ENCODE results near the gene SNAPC2. TPM values are rescaled to one million over a fixed set of nuclear protein-coding genes. Genes with fewer than 3 reads are reported as not detected.
A peak's percentile ranks its signal among the peaks of the same experiment; 100 is the strongest.

The SNAPC2 gene
- total RNA-seq, 6 experiments from 2014 or later: 22.3 to 27.1 (median 25.2) TPM

DNA sequence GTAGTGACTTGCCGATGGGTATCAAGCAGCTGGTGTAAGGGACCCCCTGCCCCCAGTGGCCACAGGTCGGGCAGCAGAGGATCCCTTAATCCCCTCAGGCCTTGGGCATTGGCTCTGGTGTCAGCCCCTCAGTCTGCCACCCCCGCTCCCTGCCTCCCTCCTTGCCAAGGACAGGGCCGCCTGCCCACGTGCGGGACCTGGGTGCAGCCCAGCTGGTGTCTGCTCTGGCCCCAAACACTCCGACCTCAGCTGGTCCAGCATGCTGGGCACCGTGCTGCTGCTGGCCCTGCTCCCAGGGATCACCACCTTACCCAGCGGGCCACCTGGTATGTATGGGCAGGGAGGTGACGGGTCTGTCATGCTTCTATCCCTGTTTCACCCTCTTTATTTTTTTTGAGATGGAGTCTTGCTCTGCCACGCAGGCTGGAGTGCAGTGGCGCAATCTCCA is 5.5 kb upstream of the SNAPC2 start, which contains the start of gene TGFBR3L:
Gene TGFBR3L (plus strand): TSS at position 233 of the 448 bp plus-strand sequence.
- Mint-ChIP-seq H3K36me3 (ENCODE audit: low read depth) (peaks cover 5% of the 10 kb centered on the region; the same call in 1 of the 2 replicates), H3K4me1 (ENCODE audit: low read depth) (peaks cover 14% of the 10 kb centered on the region), H3K4me3 (peak within 1 kb of the TSS; percentile 72), H3K27ac (peak within 1 kb of the TSS; percentile 48), H3K27me3 (ENCODE audit: insufficient read depth) (peaks cover 9% of the 10 kb centered on the region), H3K9me3 (no peaks in the 10 kb centered on the region)
- no peak for DNase-seq
- TF ChIP-seq, protein P1, sequence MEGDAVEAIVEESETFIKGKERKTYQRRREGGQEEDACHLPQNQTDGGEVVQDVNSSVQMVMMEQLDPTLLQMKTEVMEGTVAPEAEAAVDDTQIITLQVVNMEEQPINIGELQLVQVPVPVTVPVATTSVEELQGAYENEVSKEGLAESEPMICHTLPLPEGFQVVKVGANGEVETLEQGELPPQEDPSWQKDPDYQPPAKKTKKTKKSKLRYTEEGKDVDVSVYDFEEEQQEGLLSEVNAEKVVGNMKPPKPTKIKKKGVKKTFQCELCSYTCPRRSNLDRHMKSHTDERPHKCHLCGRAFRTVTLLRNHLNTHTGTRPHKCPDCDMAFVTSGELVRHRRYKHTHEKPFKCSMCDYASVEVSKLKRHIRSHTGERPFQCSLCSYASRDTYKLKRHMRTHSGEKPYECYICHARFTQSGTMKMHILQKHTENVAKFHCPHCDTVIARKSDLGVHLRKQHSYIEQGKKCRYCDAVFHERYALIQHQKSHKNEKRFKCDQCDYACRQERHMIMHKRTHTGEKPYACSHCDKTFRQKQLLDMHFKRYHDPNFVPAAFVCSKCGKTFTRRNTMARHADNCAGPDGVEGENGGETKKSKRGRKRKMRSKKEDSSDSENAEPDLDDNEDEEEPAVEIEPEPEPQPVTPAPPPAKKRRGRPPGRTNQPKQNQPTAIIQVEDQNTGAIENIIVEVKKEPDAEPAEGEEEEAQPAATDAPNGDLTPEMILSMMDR (IDR thresholded peaks at IDR 0.05): no peak

DNA sequence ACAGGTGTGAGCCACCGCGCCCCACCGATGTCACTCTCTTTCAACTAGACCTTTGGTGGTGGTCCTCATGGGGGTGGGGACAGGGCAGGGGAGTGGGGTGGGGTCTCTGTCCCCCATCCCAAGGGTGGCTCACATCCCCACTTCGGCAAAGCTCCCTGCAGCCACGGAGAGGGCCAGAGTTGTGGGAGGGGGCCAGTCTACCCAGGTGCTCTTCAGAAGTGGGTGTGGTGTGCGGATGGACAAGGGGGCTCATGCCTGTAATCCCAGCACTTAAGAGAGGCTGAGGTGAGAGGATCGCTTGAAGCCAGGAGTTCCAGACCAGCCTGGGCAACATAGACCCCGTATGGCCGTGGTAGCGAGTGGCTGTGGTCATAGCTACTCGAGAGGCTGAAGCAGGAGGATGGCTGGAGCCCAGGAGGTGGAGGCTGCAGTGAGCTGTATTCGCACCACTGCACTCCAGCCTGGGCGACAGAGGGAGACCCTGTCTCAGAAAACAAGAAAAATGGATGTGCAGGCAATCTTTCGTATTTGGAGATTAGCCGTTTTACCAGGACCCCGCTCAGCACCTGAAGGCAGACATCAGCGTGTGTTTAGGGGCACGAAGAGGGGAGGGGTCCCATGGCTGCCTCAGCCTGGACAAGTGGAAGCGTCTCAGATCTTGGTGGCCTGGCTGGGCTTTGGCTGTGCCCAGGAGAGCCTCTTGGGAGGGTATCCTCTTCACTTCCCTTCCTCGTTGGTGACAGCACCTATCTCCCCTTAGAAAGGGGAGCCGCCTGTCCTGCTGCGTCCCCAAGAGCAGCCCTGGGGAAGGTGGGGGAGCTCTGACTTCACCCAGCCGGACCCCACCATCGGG is 4.7 kb upstream of the SNAPC2 start:
- Mint-ChIP-seq H3K27ac (peak overlapping the region; percentile 48), H3K36me3 (ENCODE audit: low read depth) (peaks cover 5% of the 10 kb centered on the region; the same call in 1 of the 2 replicates), H3K27me3 (ENCODE audit: insufficient read depth) (peaks cover 9% of the 10 kb centered on the region), H3K4me3 (peak overlapping the region; percentile 72), H3K9me3 (no peaks in the 10 kb centered on the region), H3K4me1 (ENCODE audit: low read depth) (peaks cover 19% of the 10 kb centered on the region)
- no peak for DNase-seq
- TF ChIP-seq, protein P1 (IDR thresholded peaks at IDR 0.05): no peak

DNA sequence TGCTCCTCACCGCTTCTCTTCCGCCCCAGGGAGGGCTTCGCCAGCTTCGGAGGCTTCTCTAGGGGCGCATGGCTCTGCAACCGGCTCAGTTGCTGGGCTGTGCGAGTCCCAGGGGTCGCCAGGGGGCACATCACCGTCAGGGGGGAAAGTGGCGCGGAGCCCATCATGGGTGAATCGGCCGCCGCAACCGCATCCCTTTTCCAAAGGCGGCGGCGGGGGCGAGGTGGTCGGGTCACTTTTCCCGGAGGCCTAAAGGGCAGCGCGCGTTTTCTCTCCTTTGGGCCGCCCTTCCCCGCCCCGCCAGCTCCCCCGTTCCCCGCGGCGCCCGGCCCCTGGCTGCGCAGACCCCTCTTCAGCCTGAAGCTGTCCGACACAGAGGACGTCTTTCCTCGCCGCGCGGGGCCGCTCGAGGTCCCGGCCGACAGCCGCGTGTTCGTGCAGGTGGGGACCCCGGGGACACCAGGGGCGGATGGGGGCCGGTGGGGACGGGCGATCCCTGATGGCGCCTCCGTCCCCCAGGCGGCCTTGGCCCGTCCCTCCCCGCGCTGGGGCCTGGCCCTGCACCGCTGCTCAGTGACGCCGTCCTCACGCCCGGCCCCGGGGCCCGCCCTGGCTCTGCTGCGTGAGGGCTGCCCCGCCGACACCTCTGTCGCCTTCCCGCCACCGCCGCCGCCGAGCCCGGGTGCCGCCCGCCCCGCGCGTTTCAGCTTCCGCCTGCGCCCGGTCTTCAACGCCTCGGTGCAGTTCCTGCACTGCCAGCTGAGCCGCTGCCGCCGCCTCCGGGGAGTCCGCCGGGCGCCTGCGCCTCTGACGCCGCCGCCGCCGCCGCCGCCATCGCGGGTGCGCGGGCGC is 3.8 kb upstream of the SNAPC2 start:
- no peak overlapping the region for H3K27ac Mint-ChIP-seq
- peaks cover 5% of the 10 kb centered on the region; the same call in 1 of the 2 replicates for H3K36me3 Mint-ChIP-seq (ENCODE audit: low read depth)
- peaks cover 19% of the 10 kb centered on the region for H3K4me1 Mint-ChIP-seq (ENCODE audit: low read depth)
- H3K27me3 Mint-ChIP-seq (ENCODE audit: insufficient read depth): peaks cover 8% of the 10 kb centered on the region
- peak; percentile 21 for DNase-seq
- no peaks in the 10 kb centered on the region for H3K9me3 Mint-ChIP-seq
- TF ChIP-seq, protein P1 (IDR thresholded peaks at IDR 0.05): peak; percentile 24; the same call in 1 of the 2 replicates
- H3K4me3 Mint-ChIP-seq: peak overlapping the region; percentile 83

DNA sequence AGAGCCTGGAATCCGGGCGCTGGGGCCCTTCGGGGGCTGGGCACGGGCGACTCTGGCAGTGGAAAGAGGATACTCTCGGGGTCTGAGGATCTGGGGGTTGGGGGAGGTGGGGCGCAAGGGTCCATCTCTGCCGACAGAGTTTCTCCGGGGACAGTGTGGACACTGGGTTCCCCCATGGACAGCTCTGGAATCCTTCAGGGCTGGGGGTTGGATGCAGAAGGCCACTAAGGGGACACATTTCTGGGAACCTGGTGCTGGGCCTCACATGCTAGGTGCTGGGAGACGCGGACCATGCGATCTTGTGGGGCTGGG is 3.2 kb upstream of the SNAPC2 start:
- Mint-ChIP-seq H3K27me3 (ENCODE audit: insufficient read depth) (peaks cover 6% of the 10 kb centered on the region), H3K27ac (peak overlapping the region; percentile 61), H3K4me3 (peak overlapping the region; percentile 83), H3K9me3 (no peaks in the 10 kb centered on the region), H3K36me3 (ENCODE audit: low read depth) (peaks cover 5% of the 10 kb centered on the region; the same call in 1 of the 2 replicates), H3K4me1 (ENCODE audit: low read depth) (peaks cover 19% of the 10 kb centered on the region)
- no peak for DNase-seq
- TF ChIP-seq, protein P1 (IDR thresholded peaks at IDR 0.05): no peak

DNA sequence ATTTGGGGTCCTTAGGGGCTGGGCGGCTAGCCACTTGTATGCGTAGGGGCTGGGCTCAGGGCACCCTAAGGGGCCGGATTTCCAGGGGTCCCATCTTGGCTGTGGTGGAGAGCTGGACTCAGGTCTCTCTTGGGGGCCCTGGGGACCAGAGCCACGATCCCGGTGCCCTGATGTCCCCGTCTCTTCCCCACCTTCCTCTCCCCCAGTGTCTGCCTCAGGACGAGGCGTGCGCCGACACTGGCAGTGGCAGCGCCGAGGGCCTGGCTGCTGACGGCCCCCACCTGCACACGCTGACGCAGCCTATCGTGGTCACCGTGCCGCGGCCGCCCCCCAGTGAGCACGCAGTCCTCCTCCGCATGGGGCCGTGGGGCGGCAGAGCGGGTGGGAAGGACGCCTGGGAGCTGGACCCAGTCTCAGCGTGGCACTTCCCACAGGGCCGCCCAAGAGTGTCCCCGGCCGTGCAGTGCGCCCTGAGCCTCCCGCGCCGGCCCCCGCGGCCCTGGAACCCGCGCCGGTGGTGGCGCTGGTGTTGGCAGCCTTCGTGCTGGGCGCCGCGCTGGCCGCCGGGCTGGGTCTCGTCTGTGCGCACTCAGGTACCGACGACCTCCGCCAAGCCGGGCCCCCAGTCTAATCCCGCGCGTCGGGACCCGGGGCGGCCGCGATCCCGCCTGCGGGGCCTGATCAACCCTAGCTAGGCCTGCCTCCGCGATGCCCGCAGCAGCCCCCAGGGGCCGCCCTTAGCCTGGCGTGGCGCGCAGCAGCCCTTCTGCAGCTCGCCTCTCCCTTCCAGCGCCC is 2.7 kb upstream of the SNAPC2 start:
- TF ChIP-seq, protein P1 (IDR thresholded peaks at IDR 0.05): peak; percentile 75
- Mint-ChIP-seq H3K27ac (peak overlapping the region; percentile 61), H3K9me3 (no peaks in the 10 kb centered on the region), H3K4me3 (peak overlapping the region; percentile 83), H3K4me1 (ENCODE audit: low read depth) (peaks cover 19% of the 10 kb centered on the region), H3K36me3 (ENCODE audit: low read depth) (peaks cover 5% of the 10 kb centered on the region; the same call in 1 of the 2 replicates), H3K27me3 (ENCODE audit: insufficient read depth) (peaks cover 6% of the 10 kb centered on the region)
- DNase-seq: peak; percentile 32
